ENCODE measurements around the gene DNAJC15. TPM values are rescaled to one million over a fixed set of nuclear protein-coding genes. Genes with fewer than 3 reads are reported as not detected.

Gene DNAJC15
- total and polyA plus RNA-seq, 11 donors = 12.8 to 39.2 (median 25.9) TPM

- H3K9me3 ChIP-seq = no peaks in the 10 kb centered on the region
- H3K27me3 ChIP-seq = no peaks in the 10 kb centered on the region
- H3K36me3 ChIP-seq = no peaks in the 10 kb centered on the region
- intact Hi-C loops (cut with DNase I) = no loop called here
- ATAC-seq (no peak), DNase-seq (no peak)
- no peak overlapping the region for H3K4me3 ChIP-seq
- H3K4me1 ChIP-seq = peaks cover 0 to 10% (median 0%) of the 10 kb centered on the region in 12 donors
- WGBS, 4 donors = 89 to 97% (median 90%) methylated on average over 1 of the region's 1 CpG
- H3K27ac ChIP-seq = no peak overlapping the region
- TF ChIP-seq CTCF (IDR thresholded peaks at IDR 0.05) = no peak
- no peak for TF ChIP-seq POLR2A (IDR thresholded peaks at IDR 0.05)
Measured at GRCh38 chr13:43009506-43009905, 13.9 kb upstream of the DNAJC15 start.

- no peak overlapping the region for H3K27ac ChIP-seq
- no peaks in the 10 kb centered on the region for H3K27me3 ChIP-seq
- no peak for ATAC-seq
- 66 to 85% (median 75%) methylated on average over 3 of the region's 3 CpGs for WGBS, 4 donors
- H3K4me1 ChIP-seq = no peaks in the 10 kb centered on the region
- H3K36me3 ChIP-seq = no peaks in the 10 kb centered on the region
- H3K9me3 ChIP-seq = no peaks in the 10 kb centered on the region
- DNase-seq = no peak
- intact Hi-C loops (cut with DNase I) = no loop called here
- no peak overlapping the region for H3K4me3 ChIP-seq
- no peak for TF ChIP-seq POLR2A (IDR thresholded peaks at IDR 0.05)
- no peak for TF ChIP-seq CTCF (IDR thresholded peaks at IDR 0.05)
Measured at GRCh38 chr13:43014162-43014561, 9.2 kb upstream of the DNAJC15 start.

GRCh38 chr13:43016226-43016625 lies 7.2 kb upstream of the DNAJC15 start:
- WGBS, 4 donors = 87 to 91% (median 89%) methylated on average over 5 of the region's 5 CpGs
- TF ChIP-seq POLR2A (IDR thresholded peaks at IDR 0.05) (no peak), CTCF (IDR thresholded peaks at IDR 0.05) (no peak)
- no peak for DNase-seq
- Histone ChIP-seq H3K9me3 (no peaks in the 10 kb centered on the region), H3K27me3 (no peaks in the 10 kb centered on the region), H3K4me3 (no peak overlapping the region), H3K36me3 (no peaks in the 10 kb centered on the region), H3K27ac (no peak overlapping the region), H3K4me1 (no peaks in the 10 kb centered on the region)
- ATAC-seq = no peak
- intact Hi-C loops (cut with DNase I) = no loop called here

- 56 to 64% (median 60%) methylated on average over 2 of the region's 2 CpGs for WGBS, 4 donors
- no peaks in the 10 kb centered on the region for H3K36me3 ChIP-seq
- no peaks in the 10 kb centered on the region for H3K9me3 ChIP-seq
- no peak for TF ChIP-seq POLR2A (IDR thresholded peaks at IDR 0.05)
- TF ChIP-seq CTCF (IDR thresholded peaks at IDR 0.05) = no peak
- intact Hi-C loops (cut with DNase I) = loop anchor here in 1 of 10 donors (5.0 kb wide), 1 partner anchor 57 kb away; no protein-coding TSS in a partner anchor
- H3K27me3 ChIP-seq = no peaks in the 10 kb centered on the region
- H3K4me1 ChIP-seq = peaks cover 0 to 14% (median 6%) of the 10 kb centered on the region in 12 donors
- no peak overlapping the region for H3K4me3 ChIP-seq
- no peak overlapping the region for H3K27ac ChIP-seq
- ATAC-seq = no peak
- DNase-seq = no peak
Measured at GRCh38 chr13:43019811-43020210, 3.6 kb upstream of the DNAJC15 start.

Data from heart left ventricle (tissue), 16 donors.